NOMO-1 treated with dmso at 0.1 percent for 144 hours (cell line): ENCODE measurements around the gene LETM1.

Source experiments
- DNase-seq: peaks from one replicate; lab custom pipeline; 2025; ENCODE audit not compliant: unreplicated experiment; lab: John Stamatoyannopoulos, UW

LETM1 gene

GRCh38 chr4:1830234-1830633 lies 25.7 kb downstream of the LETM1 start:
- no peak for DNase-seq

- DNase-seq, result no peak
Measured at GRCh38 chr4:1826531-1827350, 29.2 kb downstream of the LETM1 start.

GRCh38 chr4:1825326-1825725 lies 30.6 kb downstream of the LETM1 start:
- DNase-seq, result no peak

GRCh38 chr4:1824746-1825145 lies 31.2 kb downstream of the LETM1 start:
- no peak for DNase-seq

GRCh38 chr4:1823545-1823932 lies 32.4 kb downstream of the LETM1 start:
- no peak for DNase-seq

- DNase-seq, result no peak
Measured at GRCh38 chr4:1822568-1823544, 33.1 kb downstream of the LETM1 start.

GRCh38 chr4:1821679-1822567 lies 34.0 kb downstream of the LETM1 start:
- no peak for DNase-seq

GRCh38 chr4:1819816-1820215 lies 36.1 kb downstream of the LETM1 start:
- DNase-seq, result no peak

- no peak for DNase-seq
Measured at GRCh38 chr4:1819284-1819683, 36.7 kb downstream of the LETM1 start.

GRCh38 chr4:1815997-1816860 lies 39.7 kb downstream of the LETM1 start:
- DNase-seq, result no peak

- DNase-seq, result no peak
Measured at GRCh38 chr4:1815096-1815996, 40.6 kb downstream of the LETM1 start.

- DNase-seq, result no peak
Measured at GRCh38 chr4:1814453-1814852, 41.5 kb downstream of the LETM1 start.

- no peak for DNase-seq
Measured at GRCh38 chr4:1813915-1814314, 42.0 kb downstream of the LETM1 start.

GRCh38 chr4:1813231-1813630 lies 42.7 kb downstream of the LETM1 start:
- no peak for DNase-seq

- DNase-seq, result no peak
Measured at GRCh38 chr4:1812720-1813119, 43.2 kb downstream of the LETM1 start.

- DNase-seq, result no peak
Measured at GRCh38 chr4:1810765-1811164, 45.2 kb downstream of the LETM1 start.

- peak; percentile 6 for DNase-seq
Measured at GRCh38 chr4:1809754-1810502, 46.0 kb downstream of the LETM1 start.
